Caco-2 (cell line): ENCODE data around the gene SSTR5. TPM values are rescaled to one million over a fixed set of nuclear protein-coding genes. Genes with fewer than 3 reads are reported as not detected.

Experiments used
- BruUV-seq: library from RNA; stranded (reverse); fragments of 400-500 nt; replicated peaks from 2 replicates; lab custom pipeline; 2021; lab: Mats Ljungman, UMichigan
- CTCF ChIA-PET: fragments of 300-600 bp; sonication (Branson Sonifier 250); formaldehyde crosslinking; loops from one replicate; lab custom pipeline; 2022; ENCODE audit warnings: antibody characterized with exemption; lab: Charles Lee
- POLR2A ChIA-PET: fragments of 300-600 bp; sonication (Branson Sonifier 250); formaldehyde crosslinking; loops from one replicate; lab custom pipeline; 2022; ENCODE audit warnings: antibody characterized with exemption; lab: Charles Lee
- DNase-seq, 2 experiments: peaks; one replicate each; pipeline versions ENCODE4 v3.0.0 to v3.0.0-alpha.2; 2020 to 2022
- H3K27me3 ChIP-seq: replicated peaks from 2 replicates; pipeline ENCODE4 v1.6.0; 2011; ENCODE audit warnings: low read length; ENCODE audit not compliant: control insufficient read depth, insufficient read depth
- H3K36me3 ChIP-seq: 2 replicates; pipeline ENCODE4 v1.5.1; 2011; ENCODE audit warnings: low read length; ENCODE audit not compliant: control insufficient read depth, insufficient read depth
- H3K4me1 ChIP-seq: fragments of 250-450 bp; sonication (Bioruptor Pico); 2 replicates; pipeline ENCODE4 v1.5.1; 2020; ENCODE audit warnings: mild to moderate bottlenecking
- H3K4me3 ChIP-seq: 2 replicates; pipeline ENCODE4 v1.5.1; 2011; ENCODE audit warnings: low read depth, mild to moderate bottlenecking, control low read depth, low read length
- H3K9me3 ChIP-seq: fragments of 250-450 bp; sonication (Bioruptor Pico); 2 replicates; pipeline ENCODE4 v1.5.1; 2020; ENCODE audit warnings: mild to moderate bottlenecking, moderate library complexity
- H3K27ac Mint-ChIP-seq: one replicate; pipeline ENCODE4 v1.8.0; 2022; ENCODE audit warnings: mixed read lengths; ENCODE audit not compliant: unreplicated experiment
- H3K27me3 Mint-ChIP-seq: one replicate; pipeline ENCODE4 v1.8.0; 2022; ENCODE audit warnings: mixed read lengths; ENCODE audit not compliant: insufficient read depth, unreplicated experiment
- H3K36me3 Mint-ChIP-seq: one replicate; pipeline ENCODE4 v1.8.0; 2022; ENCODE audit warnings: mild to moderate bottlenecking, mixed read lengths; ENCODE audit not compliant: insufficient read depth, unreplicated experiment
- H3K4me1 Mint-ChIP-seq: one replicate; pipeline ENCODE4 v1.8.0; 2022; ENCODE audit warnings: low read depth, mixed read lengths; ENCODE audit not compliant: unreplicated experiment
- H3K4me3 Mint-ChIP-seq: one replicate; pipeline ENCODE4 v1.8.0; 2022; ENCODE audit warnings: mild to moderate bottlenecking, moderate library complexity, mixed read lengths; ENCODE audit not compliant: unreplicated experiment
- H3K9me3 Mint-ChIP-seq: one replicate; pipeline ENCODE4 v1.8.0; 2022; ENCODE audit warnings: mixed read lengths; ENCODE audit not compliant: unreplicated experiment
- intact Hi-C: fragments of 100-400 bp; cut with micrococcal nuclease; formaldehyde crosslinking; loops from one replicate; pipeline ENCODE4 v1.10.0; 2022; ENCODE audit not compliant: unreplicated experiment
- total RNA-seq: library from RNA; stranded (reverse); gene quantifications from 2 replicates; pipeline ENCODE4 v1.2.3, GENCODE V29; 2022
- TF ChIP-seq, protein P1 (sequence below), 2 experiments: fragments of 200-600 bp in 1 of 2; IDR thresholded peaks; 1 replicate in 1 of 2; 2 replicates in 1 of 2; pipeline versions ENCODE4 v1.5.1 to v1.8.0; 2011 to 2022; ENCODE audit warnings: antibody characterized with exemption in 1 of 2, control low read depth in 1 of 2, inconsistent platforms in 1 of 2, low read depth in 1 of 2, low read length in 1 of 2, mild to moderate bottlenecking in 1 of 2, moderate library complexity in 1 of 2; ENCODE audit not compliant: insufficient read depth in 1 of 2, severe bottlenecking in 1 of 2, unreplicated experiment in 1 of 2

Gene SSTR5
- total RNA-seq, 1 experiment from 2014 or later, result 0.23 TPM

DNA sequence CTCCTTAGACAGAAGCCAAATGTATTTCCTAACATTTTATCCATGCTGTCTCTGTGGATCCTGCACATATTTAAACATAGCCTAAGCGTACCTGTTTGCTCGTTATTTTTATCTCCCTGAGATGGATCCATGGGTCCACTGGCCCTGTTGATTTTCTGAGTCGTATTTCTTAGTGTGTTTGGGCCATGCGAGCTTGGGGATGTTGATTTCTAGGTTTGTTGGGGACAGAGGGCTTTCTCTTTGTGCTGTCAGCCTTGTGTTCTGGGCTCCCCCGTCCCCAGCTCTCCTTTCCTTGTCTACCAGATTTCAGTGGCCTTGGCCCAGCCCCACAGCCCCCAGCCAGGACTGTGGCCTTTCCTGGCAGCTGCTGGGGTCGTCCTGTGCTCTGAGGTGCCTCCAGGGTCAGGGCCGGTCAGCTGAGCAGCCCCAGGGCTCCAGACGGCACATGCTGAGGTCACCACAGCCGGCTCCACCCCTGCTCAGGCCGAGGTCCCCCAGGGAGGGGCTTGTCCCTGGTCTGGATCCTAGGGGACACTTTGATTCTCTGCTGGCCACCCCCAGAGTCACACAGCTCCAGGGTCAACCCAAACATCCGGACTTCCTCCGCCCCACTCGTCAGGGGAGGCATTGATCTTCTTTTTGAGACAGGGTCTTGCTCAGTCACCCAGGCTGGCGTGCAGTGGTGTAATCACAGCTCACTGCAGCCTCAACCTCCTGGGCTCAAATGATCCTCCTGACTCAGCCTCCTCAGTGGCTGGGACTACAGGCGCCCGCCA, 4.4 kb downstream of the SSTR5 start:
- BruUV-seq, result no TSS peak
- no peaks in the 10 kb centered on the region for H3K36me3 Mint-ChIP-seq
- no peaks in the 10 kb centered on the region for H3K9me3 Mint-ChIP-seq
- peaks cover 16% of the 10 kb centered on the region for H3K4me1 ChIP-seq
- no peak overlapping the region for H3K4me3 ChIP-seq
- no peak overlapping the region for H3K4me3 Mint-ChIP-seq
- H3K36me3 ChIP-seq, result no peaks in the 10 kb centered on the region
- no peak for DNase-seq
- ChIA-PET CTCF (no interaction called here), POLR2A (no interaction called here)
- TF ChIP-seq, protein P1, sequence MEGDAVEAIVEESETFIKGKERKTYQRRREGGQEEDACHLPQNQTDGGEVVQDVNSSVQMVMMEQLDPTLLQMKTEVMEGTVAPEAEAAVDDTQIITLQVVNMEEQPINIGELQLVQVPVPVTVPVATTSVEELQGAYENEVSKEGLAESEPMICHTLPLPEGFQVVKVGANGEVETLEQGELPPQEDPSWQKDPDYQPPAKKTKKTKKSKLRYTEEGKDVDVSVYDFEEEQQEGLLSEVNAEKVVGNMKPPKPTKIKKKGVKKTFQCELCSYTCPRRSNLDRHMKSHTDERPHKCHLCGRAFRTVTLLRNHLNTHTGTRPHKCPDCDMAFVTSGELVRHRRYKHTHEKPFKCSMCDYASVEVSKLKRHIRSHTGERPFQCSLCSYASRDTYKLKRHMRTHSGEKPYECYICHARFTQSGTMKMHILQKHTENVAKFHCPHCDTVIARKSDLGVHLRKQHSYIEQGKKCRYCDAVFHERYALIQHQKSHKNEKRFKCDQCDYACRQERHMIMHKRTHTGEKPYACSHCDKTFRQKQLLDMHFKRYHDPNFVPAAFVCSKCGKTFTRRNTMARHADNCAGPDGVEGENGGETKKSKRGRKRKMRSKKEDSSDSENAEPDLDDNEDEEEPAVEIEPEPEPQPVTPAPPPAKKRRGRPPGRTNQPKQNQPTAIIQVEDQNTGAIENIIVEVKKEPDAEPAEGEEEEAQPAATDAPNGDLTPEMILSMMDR (IDR thresholded peaks at IDR 0.05; ENCODE audit: insufficient read depth in 1 of 2, low read depth in 1 of 2, low read length in 1 of 2, severe bottlenecking in 1 of 2, unreplicated experiment in 1 of 2), result no peak
- intact Hi-C loops, result no loop called here
- H3K4me1 Mint-ChIP-seq, result peaks cover 6% of the 10 kb centered on the region
- H3K27me3 Mint-ChIP-seq, result no peaks in the 10 kb centered on the region
- H3K27ac Mint-ChIP-seq, result no peak overlapping the region
- H3K9me3 ChIP-seq, result no peaks in the 10 kb centered on the region
- H3K27me3 ChIP-seq, result no peaks in the 10 kb centered on the region

DNA sequence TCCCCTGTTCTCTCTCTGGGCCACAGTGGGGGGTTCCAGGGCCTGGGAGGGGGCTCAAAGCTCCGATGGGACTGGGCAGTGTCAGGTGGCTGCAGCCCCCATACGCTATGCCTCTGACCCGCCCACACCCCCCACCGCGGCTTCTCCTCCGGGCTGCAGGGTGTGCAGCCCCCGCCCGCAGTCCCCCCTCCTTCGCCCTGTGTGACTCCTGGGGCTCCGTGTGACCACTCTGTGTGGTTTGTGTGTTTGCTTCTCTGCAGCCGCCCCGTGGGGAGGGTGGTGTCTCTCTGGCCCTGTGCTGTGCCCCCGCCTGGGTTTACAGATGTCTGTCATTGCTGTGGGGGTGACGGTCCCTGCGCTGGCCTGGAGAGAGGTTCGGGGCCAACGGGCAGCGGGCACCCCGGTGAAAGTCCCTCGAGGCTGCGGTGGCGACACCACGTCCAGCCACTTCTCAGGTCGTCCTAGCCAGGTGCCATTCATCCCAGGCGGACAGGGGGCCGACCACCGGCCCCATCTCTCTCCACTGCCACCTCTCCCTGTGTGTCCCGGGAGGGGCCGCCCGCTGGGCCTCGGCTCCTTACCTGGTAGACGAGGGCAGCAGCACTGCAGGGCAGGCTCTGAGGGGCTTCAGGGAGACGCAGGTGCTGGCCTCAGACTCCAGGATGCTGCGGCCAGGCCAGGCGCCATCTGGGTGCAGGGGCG, 5.5 kb downstream of the SSTR5 start:
- ChIA-PET CTCF (no interaction called here), POLR2A (no interaction called here)
- DNase-seq, result no peak
- H3K27me3 ChIP-seq, result no peaks in the 10 kb centered on the region
- Mint-ChIP-seq H3K27ac (no peak overlapping the region), H3K36me3 (no peaks in the 10 kb centered on the region), H3K9me3 (no peaks in the 10 kb centered on the region), H3K4me3 (no peak overlapping the region), H3K4me1 (peaks cover 11% of the 10 kb centered on the region), H3K27me3 (no peaks in the 10 kb centered on the region)
- TF ChIP-seq, protein P1 (IDR thresholded peaks at IDR 0.05; ENCODE audit: insufficient read depth in 1 of 2, low read depth in 1 of 2, low read length in 1 of 2, severe bottlenecking in 1 of 2, unreplicated experiment in 1 of 2), result no peak
- BruUV-seq, result no TSS peak
- intact Hi-C loops, result no loop called here
- peaks cover 25% of the 10 kb centered on the region for H3K4me1 ChIP-seq
- H3K4me3 ChIP-seq, result peak overlapping the region; percentile 7; the same call in 1 of the 2 replicates
- H3K9me3 ChIP-seq, result no peaks in the 10 kb centered on the region
- H3K36me3 ChIP-seq, result no peaks in the 10 kb centered on the region

DNA sequence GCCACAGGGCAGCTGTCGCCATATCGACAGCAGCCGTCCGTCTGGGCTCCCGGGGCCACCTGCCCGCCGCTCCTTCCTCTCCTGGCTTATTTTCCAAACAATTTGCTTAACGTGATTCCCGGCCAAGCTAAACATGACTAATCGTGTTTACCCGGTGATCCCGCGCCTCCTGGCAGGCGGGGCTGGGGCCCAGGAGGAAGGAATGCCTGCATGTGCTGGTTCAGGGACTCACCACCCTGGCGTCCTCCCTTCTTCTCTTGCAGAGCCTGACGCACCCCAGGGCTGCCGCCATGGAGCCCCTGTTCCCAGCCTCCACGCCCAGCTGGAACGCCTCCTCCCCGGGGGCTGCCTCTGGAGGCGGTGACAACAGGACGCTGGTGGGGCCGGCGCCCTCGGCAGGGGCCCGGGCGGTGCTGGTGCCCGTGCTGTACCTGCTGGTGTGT, 6.1 kb downstream of the SSTR5 start:
- ChIA-PET POLR2A (no interaction called here), CTCF (no interaction called here)
- H3K4me3 ChIP-seq, result no peak overlapping the region; the same call in 1 of the 2 replicates
- Mint-ChIP-seq H3K9me3 (no peaks in the 10 kb centered on the region), H3K4me3 (no peak overlapping the region), H3K27ac (no peak overlapping the region), H3K36me3 (no peaks in the 10 kb centered on the region), H3K4me1 (peaks cover 11% of the 10 kb centered on the region), H3K27me3 (no peaks in the 10 kb centered on the region)
- no peaks in the 10 kb centered on the region for H3K36me3 ChIP-seq
- TF ChIP-seq, protein P1 (IDR thresholded peaks at IDR 0.05; ENCODE audit: insufficient read depth in 1 of 2, low read depth in 1 of 2, low read length in 1 of 2, severe bottlenecking in 1 of 2, unreplicated experiment in 1 of 2), result no peak
- no peaks in the 10 kb centered on the region for H3K9me3 ChIP-seq
- H3K4me1 ChIP-seq, result peaks cover 25% of the 10 kb centered on the region
- DNase-seq, result peak; percentile 57 to 60
- no TSS peak for BruUV-seq
- H3K27me3 ChIP-seq, result no peaks in the 10 kb centered on the region
- intact Hi-C loops, result no loop called here
